ENCODE data around the gene TGM5.

- TF ChIP-seq CTCF (IDR thresholded peaks at IDR 0.05; ENCODE audit: insufficient read depth, low read length, poor library complexity, severe bottlenecking) (no peak), EZH2phosphoT487 (conservative IDR thresholded peaks at IDR 0.05; ENCODE audit: low read length) (no peak)
These were observed 50.8 kb downstream of the TGM5 start for GRCh38 chr15:43215961-43216360.

All from SU-DHL-6 (cell line).